H9 (cell line): Measurements from ENCODE around the gene CCDC92. TPM values are rescaled to one million over a fixed set of nuclear protein-coding genes. Genes with fewer than 3 reads are reported as not detected.

ENCODE experiments used
- DNase-seq: peaks from one replicate; pipeline ENCODE4 v3.0.0-alpha.2; 2017
- H2AFZ ChIP-seq: one replicate; pipeline ENCODE4 v1.6.1; 2013; ENCODE audit warnings: mild to moderate bottlenecking, low read length, control low read depth, moderate library complexity
- H2AK5ac ChIP-seq: 2 replicates; pipeline ENCODE4 v1.6.1; 2013; ENCODE audit warnings: low read length, control low read depth, mixed read lengths; ENCODE audit not compliant: insufficient read length
- H2BK120ac ChIP-seq: one replicate; pipeline ENCODE4 v1.6.1; 2013; ENCODE audit warnings: low read depth, mild to moderate bottlenecking, low read length, control low read depth, inconsistent platforms; ENCODE audit not compliant: poor library complexity, severe bottlenecking
- H2BK12ac ChIP-seq: 2 replicates; pipeline ENCODE4 v1.6.1; 2013; ENCODE audit warnings: low read length, control low read depth, mixed read lengths, low read depth; ENCODE audit not compliant: insufficient read length
- H2BK15ac ChIP-seq: 2 replicates; pipeline ENCODE4 v1.6.1; 2013; ENCODE audit warnings: low read depth, low read length, control low read depth
- H2BK20ac ChIP-seq: one replicate; pipeline ENCODE4 v1.6.1; 2013; ENCODE audit warnings: low read depth, mild to moderate bottlenecking, low read length, control low read depth, inconsistent platforms; ENCODE audit not compliant: poor library complexity, severe bottlenecking
- H2BK5ac ChIP-seq: 2 replicates; pipeline ENCODE4 v1.6.1; 2013; ENCODE audit warnings: low read length, control low read depth, mixed read lengths; ENCODE audit not compliant: insufficient read length
- H3K14ac ChIP-seq: 2 replicates; pipeline ENCODE4 v1.6.1; 2013; ENCODE audit warnings: low read length, control low read depth; ENCODE audit not compliant: insufficient read depth
- H3K18ac ChIP-seq: 2 replicates; pipeline ENCODE4 v1.6.1; 2013; ENCODE audit warnings: low read depth, mild to moderate bottlenecking, mixed read lengths, low read length, control low read depth; ENCODE audit not compliant: insufficient read length
- H3K23ac ChIP-seq: 2 replicates; pipeline ENCODE4 v1.6.1; 2013; ENCODE audit warnings: low read length, control low read depth, mixed read lengths, low read depth; ENCODE audit not compliant: insufficient read length
- H3K23me2 ChIP-seq: 2 replicates; pipeline ENCODE4 v1.6.1; 2013; ENCODE audit warnings: low read depth, mild to moderate bottlenecking, mixed read lengths, low read length, control low read depth; ENCODE audit not compliant: insufficient read length, poor library complexity, severe bottlenecking
- H3K27ac ChIP-seq: 2 replicates; pipeline ENCODE4 v1.5.1; 2013; ENCODE audit warnings: low read length, control low read depth, mixed read lengths, low read depth; ENCODE audit not compliant: insufficient read length
- H3K27me3 ChIP-seq: 2 replicates; pipeline ENCODE4 v1.6.1; 2013; ENCODE audit warnings: low read length, control low read depth, inconsistent platforms; ENCODE audit not compliant: insufficient read depth
- H3K4ac ChIP-seq: 2 replicates; pipeline ENCODE4 v1.6.1; 2013; ENCODE audit warnings: low read depth, mild to moderate bottlenecking, control low read depth, inconsistent platforms, low read length, moderate library complexity
- H3K4me1 ChIP-seq: 2 replicates; pipeline ENCODE4 v1.6.1; 2013; ENCODE audit warnings: low read length, control low read depth, inconsistent platforms; ENCODE audit not compliant: insufficient read depth
- H3K4me2 ChIP-seq: 2 replicates; pipeline ENCODE4 v1.6.1; 2013; ENCODE audit warnings: low read length, control low read depth, mixed read lengths; ENCODE audit not compliant: insufficient read length, insufficient read depth
- H3K56ac ChIP-seq: 2 replicates; pipeline ENCODE4 v1.6.1; 2013; ENCODE audit warnings: low read depth, mild to moderate bottlenecking, mixed read lengths, low read length, control low read depth; ENCODE audit not compliant: insufficient read length
- H3K79me1 ChIP-seq: 2 replicates; pipeline ENCODE4 v1.6.1; 2013; ENCODE audit warnings: low read depth, mild to moderate bottlenecking, moderate library complexity, low read length, control low read depth, inconsistent platforms; ENCODE audit not compliant: insufficient read depth, poor library complexity, severe bottlenecking
- H3K79me2 ChIP-seq: 2 replicates; pipeline ENCODE4 v1.6.1; 2013; ENCODE audit warnings: low read length, control low read depth, inconsistent platforms; ENCODE audit not compliant: insufficient read depth
- H3K9ac ChIP-seq: 2 replicates; pipeline ENCODE4 v1.6.1; 2013; ENCODE audit warnings: low read length, control low read depth, mixed read lengths; ENCODE audit not compliant: insufficient read length; ENCODE audit errors: extremely low read depth
- H3K9me3 ChIP-seq: one replicate; pipeline ENCODE4 v1.6.1; 2013; ENCODE audit warnings: low read depth, low read length, inconsistent platforms; ENCODE audit not compliant: control insufficient read depth
- H3T11ph ChIP-seq: one replicate; pipeline ENCODE4 v1.6.1; 2013; ENCODE audit warnings: mild to moderate bottlenecking, low read length, control low read depth, inconsistent platforms
- H4K20me1 ChIP-seq: one replicate; pipeline ENCODE4 v1.6.1; 2013; ENCODE audit not compliant: control insufficient read depth, insufficient read length, insufficient read depth
- H4K5ac ChIP-seq: 2 replicates; pipeline ENCODE4 v1.6.1; 2013; ENCODE audit warnings: low read depth, mild to moderate bottlenecking, mixed read lengths, low read length, control low read depth; ENCODE audit not compliant: insufficient read length
- H4K8ac ChIP-seq: replicated peaks from 2 replicates; pipeline ENCODE4 v1.6.1; 2013; ENCODE audit warnings: low read length, control low read depth, mixed read lengths, low read depth; ENCODE audit not compliant: insufficient read length
- H4K91ac ChIP-seq: 2 replicates; pipeline ENCODE4 v1.6.1; 2013; ENCODE audit warnings: low read depth, mild to moderate bottlenecking, moderate library complexity, mixed read lengths, low read length, control low read depth; ENCODE audit not compliant: insufficient read length
- H3K27ac Mint-ChIP-seq, 3 experiments: 2 replicates in 2 of 3; 3 replicates in 1 of 3; pipeline ENCODE4 v1.8.0; 2020 to 2021; ENCODE audit warnings: mixed read lengths in 3 of 3, mild to moderate bottlenecking in 1 of 3, moderate library complexity in 1 of 3
- H3K27me3 Mint-ChIP-seq: 2 replicates; pipeline ENCODE4 v1.8.0; 2021; ENCODE audit warnings: low read depth, mild to moderate bottlenecking, moderate library complexity, mixed read lengths
- H3K36me3 Mint-ChIP-seq, 3 experiments: 2 replicates in 2 of 3; 3 replicates in 1 of 3; pipeline ENCODE4 v1.8.0; 2020 to 2021; ENCODE audit warnings: low read depth in 3 of 3, mixed read lengths in 3 of 3; ENCODE audit not compliant: insufficient read depth in 1 of 3
- H3K4me1 Mint-ChIP-seq, 2 experiments: 2 replicates each; pipeline ENCODE4 v1.8.0; 2020; ENCODE audit warnings: mixed read lengths in 2 of 2
- H3K4me3 Mint-ChIP-seq, 2 experiments: 2 replicates in 1 of 2; 3 replicates in 1 of 2; pipeline ENCODE4 v1.8.0; 2020 to 2021; ENCODE audit warnings: mild to moderate bottlenecking in 2 of 2, mixed read lengths in 2 of 2, moderate library complexity in 1 of 2
- H3K9me3 Mint-ChIP-seq, 2 experiments: 2 replicates in 1 of 2; 3 replicates in 1 of 2; pipeline ENCODE4 v1.8.0; 2020; ENCODE audit warnings: mild to moderate bottlenecking in 2 of 2, mixed read lengths in 2 of 2, moderate library complexity in 1 of 2
- whole genome bisulfite sequencing: extraction: QIAGEN DNeasy Blood & Tissue Kit; methylation state at CpG from one replicate; pipeline ENCODE4 v1.1.7; 2013; ENCODE audit warnings: missing lambda C conversion rate, low lambda C conversion rate, mixed read lengths; ENCODE audit not compliant: insufficient read length; ENCODE audit errors: extremely low coverage; 5-methylcytosine and 5-hydroxymethylcytosine counted together
- total RNA-seq: library from RNA; stranded (reverse); gene quantifications from 2 replicates; pipeline ENCODE4 v1.2.1, GENCODE V29; 2021
- TF ChIP-seq, protein P1 (sequence below): fragments of 200-600 bp; sonication (generic); conservative IDR thresholded peaks from 3 replicates; pipeline ENCODE4 v1.8.0; 2021; ENCODE audit warnings: antibody characterized with exemption, mild to moderate bottlenecking

Gene CCDC92
- total RNA-seq, 1 experiment from 2014 or later = 1.3 TPM

- WGBS = no CpG with 5 or more reads among the region's 8 CpGs
- Histone ChIP-seq H3K4me1 (no peaks in the 10 kb centered on the region; the same call in 1 of the 2 replicates), H3K79me1 (no peaks in the 10 kb centered on the region), H2AK5ac (no peak overlapping the region), H2BK15ac (no peak overlapping the region), H3T11ph (no peak overlapping the region), H4K20me1 (no peaks in the 10 kb centered on the region), H3K4me2 (no peak overlapping the region), H3K18ac (no peak overlapping the region), H2BK20ac (no peak overlapping the region), H3K23me2 (no peaks in the 10 kb centered on the region), H2BK5ac (no peak overlapping the region), H2AFZ (no peak overlapping the region), H3K9ac (no peak overlapping the region), H3K14ac (no peak overlapping the region), H3K79me2 (no peaks in the 10 kb centered on the region), H3K27ac (no peak overlapping the region), H4K91ac (no peak overlapping the region), H4K5ac (no peak overlapping the region), H2BK12ac (no peak overlapping the region), H3K4ac (no peak overlapping the region), H3K56ac (no peak overlapping the region), H3K23ac (no peak overlapping the region), H2BK120ac (no peak overlapping the region), H4K8ac (no peak overlapping the region), H3K27me3 (no peaks in the 10 kb centered on the region), H3K9me3 (no peaks in the 10 kb centered on the region)
- Mint-ChIP-seq H3K27me3 (no peaks in the 10 kb centered on the region), H3K9me3 (no peaks in the 10 kb centered on the region), H3K4me3 (no peak overlapping the region), H3K27ac (no peak overlapping the region), H3K36me3 (peaks cover 18 to 27% (median 23%) of the 10 kb centered on the region in 3 experiments), H3K4me1 (peaks cover 11 to 14% of the 10 kb centered on the region in 2 experiments)
- TF ChIP-seq, protein P1, sequence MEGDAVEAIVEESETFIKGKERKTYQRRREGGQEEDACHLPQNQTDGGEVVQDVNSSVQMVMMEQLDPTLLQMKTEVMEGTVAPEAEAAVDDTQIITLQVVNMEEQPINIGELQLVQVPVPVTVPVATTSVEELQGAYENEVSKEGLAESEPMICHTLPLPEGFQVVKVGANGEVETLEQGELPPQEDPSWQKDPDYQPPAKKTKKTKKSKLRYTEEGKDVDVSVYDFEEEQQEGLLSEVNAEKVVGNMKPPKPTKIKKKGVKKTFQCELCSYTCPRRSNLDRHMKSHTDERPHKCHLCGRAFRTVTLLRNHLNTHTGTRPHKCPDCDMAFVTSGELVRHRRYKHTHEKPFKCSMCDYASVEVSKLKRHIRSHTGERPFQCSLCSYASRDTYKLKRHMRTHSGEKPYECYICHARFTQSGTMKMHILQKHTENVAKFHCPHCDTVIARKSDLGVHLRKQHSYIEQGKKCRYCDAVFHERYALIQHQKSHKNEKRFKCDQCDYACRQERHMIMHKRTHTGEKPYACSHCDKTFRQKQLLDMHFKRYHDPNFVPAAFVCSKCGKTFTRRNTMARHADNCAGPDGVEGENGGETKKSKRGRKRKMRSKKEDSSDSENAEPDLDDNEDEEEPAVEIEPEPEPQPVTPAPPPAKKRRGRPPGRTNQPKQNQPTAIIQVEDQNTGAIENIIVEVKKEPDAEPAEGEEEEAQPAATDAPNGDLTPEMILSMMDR = no peak
- no peak for DNase-seq
Observed at GRCh38 chr12:124011435-124012115, 38.9 kb upstream of the CCDC92 start.
